SU-DHL-6 (cell line): ENCODE data around the gene CHCHD10.

Experiments
- H2AFZ ChIP-seq: fragments of 200-600 bp; sonication (generic); 2 replicates; pipeline ENCODE4 v1.6.1; 2014; ENCODE audit warnings: low read depth, mild to moderate bottlenecking, moderate library complexity, mixed read lengths, antibody characterized with exemption, low read length; ENCODE audit not compliant: severe bottlenecking
- H3F3A ChIP-seq: fragments of 200-600 bp; shearing (Covaris generic); 2 replicates; pipeline ENCODE4 v1.6.0; 2016; ENCODE audit warnings: antibody characterized with exemption, mild to moderate bottlenecking; ENCODE audit not compliant: insufficient read depth
- H3K27ac ChIP-seq: fragments of 200-600 bp; sonication (generic); 2 replicates; pipeline ENCODE4 v1.5.1; 2016; ENCODE audit warnings: low read depth, mild to moderate bottlenecking, low read length, moderate library complexity, mixed read lengths
- H3K27me3 ChIP-seq: fragments of 200-600 bp; sonication (generic), shearing (Covaris generic); 2 replicates; pipeline ENCODE4 v1.6.0; 2014; ENCODE audit warnings: mild to moderate bottlenecking, low read length
- H3K36me3 ChIP-seq: fragments of 200-600 bp; sonication (generic); 2 replicates; pipeline ENCODE4 v1.6.1; 2014; ENCODE audit warnings: mild to moderate bottlenecking, low read length, mixed read lengths
- H3K4me2 ChIP-seq: fragments of 300-600, 200-600 bp; shearing (Covaris generic), sonication (generic); 2 replicates; pipeline ENCODE4 v1.6.0; 2014; ENCODE audit warnings: low read length, low read depth, mild to moderate bottlenecking; ENCODE audit not compliant: poor library complexity, severe bottlenecking
- H3K4me3 ChIP-seq: fragments of 200-600 bp; sonication (generic); 2 replicates; pipeline ENCODE4 v1.5.1; 2014; ENCODE audit warnings: antibody characterized with exemption, low read length, mild to moderate bottlenecking, mixed read lengths; ENCODE audit not compliant: insufficient read depth, poor library complexity, severe bottlenecking
- H3K79me2 ChIP-seq: fragments of 200-600 bp; sonication (generic); 2 replicates; pipeline ENCODE4 v1.6.1; 2014; ENCODE audit warnings: mild to moderate bottlenecking, low read length, moderate library complexity; ENCODE audit not compliant: insufficient read depth
- H3K9ac ChIP-seq: fragments of 200-600 bp; sonication (generic); 2 replicates; pipeline ENCODE4 v1.7.0; 2014; ENCODE audit warnings: mild to moderate bottlenecking, low read length
- H3K9me2 ChIP-seq: fragments of 200-600 bp; sonication (generic); replicated peaks from 2 replicates; pipeline ENCODE4 v1.6.1; 2014; ENCODE audit warnings: low read length; ENCODE audit not compliant: insufficient read depth
- H3K9me3 ChIP-seq: fragments of 200-600 bp; sonication (generic); 2 replicates; pipeline ENCODE4 v1.6.1; 2014; ENCODE audit warnings: low read length, mixed read lengths; ENCODE audit not compliant: insufficient read depth
- H4K20me1 ChIP-seq: fragments of 200-600 bp; sonication (generic); 2 replicates; pipeline ENCODE4 v1.6.1; 2014; ENCODE audit warnings: low read depth, mild to moderate bottlenecking, antibody characterized with exemption, low read length, moderate library complexity, mixed read lengths
- CTCF ChIP-seq: fragments of 200-600 bp; sonication (generic); IDR thresholded peaks from one replicate; pipeline ENCODE4 v1.5.1; 2017; ENCODE audit warnings: antibody characterized with exemption, mild to moderate bottlenecking, low read length, moderate library complexity; ENCODE audit not compliant: insufficient read depth, poor library complexity, severe bottlenecking
- EZH2phosphoT487 ChIP-seq: fragments of 200-600 bp; sonication (generic), shearing (Covaris generic); conservative IDR thresholded peaks from 2 replicates; pipeline ENCODE4 v1.6.1; 2018; ENCODE audit warnings: mild to moderate bottlenecking, antibody characterized with exemption, low read length, moderate library complexity, mixed read lengths

Gene CHCHD10

DNA sequence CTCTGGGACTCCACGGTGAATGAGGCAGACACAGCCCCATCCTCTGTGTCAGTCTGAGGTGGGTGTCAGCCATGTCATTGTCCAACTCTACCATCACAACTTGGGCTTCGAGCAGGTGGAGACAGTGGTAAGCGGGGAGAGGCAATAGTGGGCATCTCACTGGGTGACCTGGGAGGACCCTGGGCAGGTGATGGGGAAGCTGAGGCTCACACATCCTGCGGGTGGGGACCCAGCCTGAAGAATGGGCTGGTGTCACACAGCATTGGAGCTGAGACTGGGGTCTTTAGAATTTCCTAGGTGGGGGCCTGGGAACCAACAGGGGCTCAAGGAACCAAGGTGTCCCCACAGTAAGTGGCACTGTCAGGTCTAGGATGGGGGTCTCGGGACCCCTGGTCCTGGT is 12.0 kb upstream of the CHCHD10 start:
- no peak for TF ChIP-seq EZH2phosphoT487
- no peak for TF ChIP-seq CTCF
- Histone ChIP-seq H3K9me3 (no peaks in the 10 kb centered on the region), H3K27me3 (no peaks in the 10 kb centered on the region), H3K9me2 (no peaks in the 10 kb centered on the region), H3K4me2 (no peak overlapping the region), H3F3A (no peaks in the 10 kb centered on the region), H3K79me2 (no peaks in the 10 kb centered on the region), H3K9ac (no peak overlapping the region), H3K27ac (no peak overlapping the region), H3K4me3 (no peak overlapping the region), H3K36me3 (no peaks in the 10 kb centered on the region), H2AFZ (no peak overlapping the region), H4K20me1 (no peaks in the 10 kb centered on the region)

DNA sequence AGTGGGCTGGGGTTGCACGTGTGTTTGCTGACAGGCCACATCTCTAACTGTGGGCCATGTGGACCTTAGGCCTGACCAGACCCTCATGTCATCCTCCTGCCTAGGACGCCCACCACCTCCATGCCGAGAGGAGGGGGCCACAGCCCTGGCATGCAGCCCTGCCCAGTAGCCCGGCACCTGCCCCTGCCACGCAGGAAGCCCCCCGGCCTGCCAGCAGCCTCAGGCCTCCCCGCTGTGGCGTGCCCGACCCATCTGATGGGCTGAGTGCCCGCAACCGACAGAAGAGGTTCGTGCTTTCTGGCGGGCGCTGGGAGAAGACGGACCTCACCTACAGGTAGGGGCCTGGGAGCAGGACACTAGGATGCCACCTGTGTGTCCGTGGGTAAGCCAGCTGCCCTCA is 11.3 kb upstream of the CHCHD10 start:
- Histone ChIP-seq H3K4me3 (no peak overlapping the region), H3K9me3 (no peaks in the 10 kb centered on the region), H2AFZ (no peak overlapping the region), H3K36me3 (no peaks in the 10 kb centered on the region), H3K27ac (no peak overlapping the region), H3K9ac (no peak overlapping the region), H3F3A (no peaks in the 10 kb centered on the region), H3K27me3 (no peaks in the 10 kb centered on the region), H3K79me2 (no peaks in the 10 kb centered on the region), H4K20me1 (no peaks in the 10 kb centered on the region), H3K9me2 (no peaks in the 10 kb centered on the region), H3K4me2 (no peak overlapping the region)
- TF ChIP-seq EZH2phosphoT487 (no peak), CTCF (no peak)

DNA sequence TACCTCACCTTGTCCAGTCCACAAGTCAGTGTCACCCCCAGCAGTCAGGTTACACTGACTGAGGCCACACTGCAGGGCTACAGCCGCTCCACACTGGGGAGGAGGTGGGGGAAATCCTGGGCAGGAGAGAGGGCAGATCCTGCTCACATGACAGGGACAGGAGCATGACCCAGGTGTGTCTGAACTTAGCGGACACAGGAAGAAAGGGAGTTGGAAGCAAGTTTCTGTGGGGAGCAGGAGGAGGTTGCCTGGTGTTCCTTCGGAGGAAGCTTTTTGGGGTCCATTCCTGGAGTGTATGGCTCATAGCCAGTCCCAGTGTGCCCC is 10.8 kb upstream of the CHCHD10 start:
- TF ChIP-seq EZH2phosphoT487: no peak
- Histone ChIP-seq H3F3A (no peaks in the 10 kb centered on the region), H2AFZ (no peak overlapping the region), H4K20me1 (no peaks in the 10 kb centered on the region), H3K79me2 (no peaks in the 10 kb centered on the region), H3K9ac (no peak overlapping the region), H3K27me3 (no peaks in the 10 kb centered on the region), H3K9me3 (no peaks in the 10 kb centered on the region), H3K4me2 (no peak overlapping the region), H3K36me3 (no peaks in the 10 kb centered on the region), H3K9me2 (no peaks in the 10 kb centered on the region), H3K4me3 (no peak overlapping the region), H3K27ac (no peak overlapping the region)

DNA sequence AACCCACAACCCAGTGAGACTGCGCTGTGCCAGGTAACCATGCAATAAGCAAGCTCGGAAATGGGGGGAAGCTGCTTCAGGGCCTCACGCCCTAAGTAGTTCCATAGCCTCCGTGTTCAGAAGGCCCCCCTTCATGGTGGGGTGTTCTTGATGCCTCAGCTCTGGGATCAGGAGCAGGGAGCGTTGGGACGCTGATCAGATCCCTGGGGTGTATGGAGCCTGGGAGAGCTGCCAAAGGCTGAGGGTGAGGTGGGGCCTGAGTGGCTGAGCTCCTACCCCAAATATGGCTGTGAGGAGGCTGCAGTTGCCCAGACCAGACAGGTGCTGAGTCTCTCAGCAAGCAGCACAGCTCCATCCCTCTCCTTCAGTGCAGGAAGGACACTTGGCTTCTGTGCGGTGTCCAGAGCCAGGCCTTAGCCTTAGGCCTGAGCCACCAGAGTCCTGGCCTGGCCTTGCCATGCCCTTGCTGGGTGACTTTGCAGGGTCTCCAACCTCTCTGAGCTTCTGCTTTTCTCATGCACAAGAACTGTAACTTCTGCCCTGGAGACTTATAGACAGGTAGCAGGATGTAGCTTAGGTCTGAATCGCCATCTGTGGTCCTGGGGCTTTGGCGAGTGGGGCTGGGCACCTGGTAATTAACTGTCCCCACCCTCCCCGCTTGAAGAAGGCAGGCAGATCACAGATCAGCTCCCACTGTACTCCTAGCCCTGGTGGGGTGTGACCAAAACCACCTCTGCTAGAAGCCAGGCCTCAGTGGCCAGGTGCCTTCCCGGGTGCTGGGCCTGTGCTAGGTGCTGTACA is 10.2 kb upstream of the CHCHD10 start:
- Histone ChIP-seq H3K27ac (no peak overlapping the region), H3K9me3 (no peaks in the 10 kb centered on the region), H3K27me3 (no peaks in the 10 kb centered on the region), H2AFZ (no peak overlapping the region), H3K9ac (no peak overlapping the region), H3F3A (peaks cover 4% of the 10 kb centered on the region; the same call in 1 of the 2 replicates), H3K79me2 (no peaks in the 10 kb centered on the region), H3K4me3 (no peak overlapping the region), H4K20me1 (no peaks in the 10 kb centered on the region), H3K36me3 (no peaks in the 10 kb centered on the region), H3K9me2 (no peaks in the 10 kb centered on the region), H3K4me2 (no peak overlapping the region)
- TF ChIP-seq CTCF: no peak
- TF ChIP-seq EZH2phosphoT487: no peak
